Body of pancreas (tissue), 4 donors: Measurements from ENCODE around the gene ELF2. TPM values are rescaled to one million over a fixed set of nuclear protein-coding genes. Genes with fewer than 3 reads are reported as not detected.

ENCODE experiments used
- ATAC-seq: fragments of 150-250 bp; one replicate; pipeline ENCODE4 v1.9.1; 2016
- DNase-seq, 4 donors: peaks; one replicate each; pipeline ENCODE4 v3.0.0-alpha.2; 2019
- H3K27ac ChIP-seq, 4 donors: fragments of 200-600 bp; sonication (generic); 1 replicate in 3 of 4; 2 replicates in 1 of 4; pipeline versions ENCODE4 v1.5.1 to v1.6.1; 2016 to 2019; ENCODE audit warnings: mild to moderate bottlenecking in 1 of 4, mixed read lengths in 1 of 4, moderate library complexity in 1 of 4
- H3K27me3 ChIP-seq, 2 donors: fragments of 200-600 bp; sonication (generic); one replicate each; pipeline ENCODE4 v1.6.0; 2016; ENCODE audit warnings: mild to moderate bottlenecking in 1 of 2
- H3K36me3 ChIP-seq, 2 donors: fragments of 200-600 bp; sonication (generic); replicated peaks in 1 of 2; 2 replicates each; pipeline ENCODE4 v1.5.1; 2016; ENCODE audit warnings: low read depth in 2 of 2; ENCODE audit not compliant: insufficient read depth in 1 of 2
- H3K4me1 ChIP-seq: fragments of 200-600 bp; sonication (generic); one replicate; pipeline ENCODE4 v1.6.0; 2016
- H3K4me3 ChIP-seq, 2 donors: fragments of 200-600 bp; sonication (generic); 1 replicate in 1 of 2; 2 replicates in 1 of 2; pipeline ENCODE4 v1.5.1; 2016 to 2019
- H3K9me3 ChIP-seq, 3 donors: fragments of 200-600 bp; sonication (generic); 1 replicate in 2 of 3; 2 replicates in 1 of 3; pipeline ENCODE4 v1.5.1; 2016
- POLR2A ChIP-seq, 3 donors: fragments of 450-650 bp; IDR thresholded peaks; one replicate each; pipeline ENCODE4 v1.6.1; 2016; ENCODE audit warnings: antibody characterized with exemption in 3 of 3, mild to moderate bottlenecking in 2 of 3
- WGBS, 2 donors: methylation state at CpG; one replicate each; pipeline ENCODE4 v1.1.5; 2017; 5-methylcytosine and 5-hydroxymethylcytosine counted together
- intact Hi-C: fragments of 100-400 bp; cut with DNase I; formaldehyde crosslinking; loops from one replicate; pipeline ENCODE4 v1.15.1; 2023
- total RNA-seq, 2 donors: library from RNA; depleted of rRNA; stranded (reverse); fragments of >200 nt; gene quantifications; one replicate each; pipeline ENCODE4 v1.1.0, GENCODE V29; 2016
- TF ChIP-seq, protein P1 (sequence below), 7 experiments: fragments of 450-650 bp in 4 of 7; fragments of 200-600 bp in 3 of 7; sonication (generic) in 3 of 7; IDR thresholded peaks; one replicate each; pipeline ENCODE4 v1.5.1; 2016 to 2019; ENCODE audit warnings: antibody characterized with exemption in 7 of 7

Gene ELF2
- total RNA-seq, 2 donors from 2014 or later: 25.4 to 42.5 TPM

DNA sequence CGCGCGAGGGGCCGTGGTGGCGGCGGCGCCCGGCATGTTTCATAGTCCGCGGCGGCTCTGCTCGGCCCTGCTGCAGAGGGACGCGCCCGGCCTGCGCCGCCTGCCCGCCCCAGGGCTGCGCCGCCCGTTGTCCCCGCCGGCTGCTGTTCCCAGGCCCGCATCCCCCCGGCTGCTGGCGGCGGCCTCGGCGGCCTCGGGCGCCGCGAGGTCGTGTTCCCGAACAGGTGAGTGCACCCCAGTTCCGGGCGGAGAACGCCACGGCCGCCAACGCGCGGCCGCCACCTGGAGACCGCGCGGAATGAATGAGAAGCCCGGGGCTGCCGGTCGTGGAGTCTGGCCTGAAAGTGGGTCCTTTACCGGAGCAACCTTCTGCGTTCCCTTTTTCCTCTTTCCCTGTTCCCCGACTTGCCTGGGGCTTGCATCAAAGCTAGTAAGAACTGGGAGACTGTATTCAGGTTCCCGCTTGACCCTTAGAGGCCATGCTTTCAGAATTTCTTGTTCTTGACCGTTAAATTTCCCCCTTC is 161.0 kb downstream of the ELF2 start:
- no peaks in the 10 kb centered on the region for H3K27me3 ChIP-seq
- 0% methylated on average over 15 to 43 of the region's 55 CpGs for WGBS, 2 donors
- no peaks in the 10 kb centered on the region for H3K36me3 ChIP-seq
- TF ChIP-seq POLR2A (IDR thresholded peaks at IDR 0.05): no peak
- TF ChIP-seq, protein P1, sequence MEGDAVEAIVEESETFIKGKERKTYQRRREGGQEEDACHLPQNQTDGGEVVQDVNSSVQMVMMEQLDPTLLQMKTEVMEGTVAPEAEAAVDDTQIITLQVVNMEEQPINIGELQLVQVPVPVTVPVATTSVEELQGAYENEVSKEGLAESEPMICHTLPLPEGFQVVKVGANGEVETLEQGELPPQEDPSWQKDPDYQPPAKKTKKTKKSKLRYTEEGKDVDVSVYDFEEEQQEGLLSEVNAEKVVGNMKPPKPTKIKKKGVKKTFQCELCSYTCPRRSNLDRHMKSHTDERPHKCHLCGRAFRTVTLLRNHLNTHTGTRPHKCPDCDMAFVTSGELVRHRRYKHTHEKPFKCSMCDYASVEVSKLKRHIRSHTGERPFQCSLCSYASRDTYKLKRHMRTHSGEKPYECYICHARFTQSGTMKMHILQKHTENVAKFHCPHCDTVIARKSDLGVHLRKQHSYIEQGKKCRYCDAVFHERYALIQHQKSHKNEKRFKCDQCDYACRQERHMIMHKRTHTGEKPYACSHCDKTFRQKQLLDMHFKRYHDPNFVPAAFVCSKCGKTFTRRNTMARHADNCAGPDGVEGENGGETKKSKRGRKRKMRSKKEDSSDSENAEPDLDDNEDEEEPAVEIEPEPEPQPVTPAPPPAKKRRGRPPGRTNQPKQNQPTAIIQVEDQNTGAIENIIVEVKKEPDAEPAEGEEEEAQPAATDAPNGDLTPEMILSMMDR (IDR thresholded peaks at IDR 0.05): no peak
- peak overlapping the region; percentile 1 to 55 for H3K4me3 ChIP-seq
- peak; percentile 47 to 67 (median 54) for DNase-seq
- intact Hi-C loops: no loop called here
- peak overlapping the region; percentile 91 to 96 (median 92) for H3K27ac ChIP-seq
- peak; percentile 33 for ATAC-seq
- H3K4me1 ChIP-seq: peaks cover 47% of the 10 kb centered on the region
- no peaks in the 10 kb centered on the region for H3K9me3 ChIP-seq

DNA sequence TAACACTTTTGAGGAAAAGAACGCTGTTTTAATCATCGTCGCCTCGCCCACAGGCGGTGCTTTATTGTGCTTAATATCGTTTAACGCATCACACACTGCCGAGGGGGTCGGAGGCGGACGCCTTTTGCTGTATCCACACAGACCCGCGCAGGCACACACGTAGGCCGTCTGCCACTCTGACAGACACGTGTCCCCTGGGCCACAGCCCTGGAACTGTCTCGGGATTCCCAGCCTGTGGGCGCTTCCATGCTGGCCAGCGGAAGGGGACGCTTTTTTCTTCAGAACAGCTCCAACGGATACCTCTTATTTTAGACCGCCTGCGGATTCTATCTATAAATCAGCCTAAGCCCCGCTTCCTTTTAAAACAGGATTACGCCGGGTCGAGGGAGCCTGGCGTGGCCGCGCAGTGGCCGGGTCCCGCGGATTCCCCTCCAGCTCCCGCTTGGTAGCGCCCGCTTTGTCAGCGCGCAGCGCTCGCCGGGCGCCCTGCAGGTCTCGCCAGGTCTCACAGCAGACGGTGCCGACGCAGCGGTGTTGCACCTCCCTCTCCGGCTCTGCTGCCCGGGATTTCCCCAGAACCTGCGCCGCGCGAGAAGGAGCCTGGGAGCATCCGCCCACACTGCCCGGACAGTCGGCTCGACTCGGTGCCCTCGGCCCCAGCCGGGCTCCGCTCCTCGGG is 161.6 kb downstream of the ELF2 start, which contains the start of gene NOCT:
TSS of gene NOCT (plus strand) at position 513 of the 679 bp plus-strand sequence. CDS start 201 bp downstream, outside the sequence.
- TF ChIP-seq, protein P1 (IDR thresholded peaks at IDR 0.05): peak in 4 of 7 experiments; percentile 39 to 52 (median 44)
- TF ChIP-seq POLR2A (IDR thresholded peaks at IDR 0.05): peak; percentile 97
- H3K4me1 ChIP-seq: peaks cover 43% of the 10 kb centered on the region
- H3K27ac ChIP-seq: peak within 1 kb of the TSS; percentile 91 to 96 (median 92)
- 0% methylated on average over 20 to 58 of the region's 62 CpGs for WGBS, 2 donors
- H3K36me3 ChIP-seq: no peaks in the 10 kb centered on the region
- no peaks in the 10 kb centered on the region for H3K27me3 ChIP-seq
- intact Hi-C loops: no loop called here
- ATAC-seq: peak; percentile 93
- H3K9me3 ChIP-seq: no peaks in the 10 kb centered on the region
- DNase-seq: peak; percentile 91 to 94 (median 93)
- peak within 1 kb of the TSS; percentile 1 to 55 for H3K4me3 ChIP-seq

DNA sequence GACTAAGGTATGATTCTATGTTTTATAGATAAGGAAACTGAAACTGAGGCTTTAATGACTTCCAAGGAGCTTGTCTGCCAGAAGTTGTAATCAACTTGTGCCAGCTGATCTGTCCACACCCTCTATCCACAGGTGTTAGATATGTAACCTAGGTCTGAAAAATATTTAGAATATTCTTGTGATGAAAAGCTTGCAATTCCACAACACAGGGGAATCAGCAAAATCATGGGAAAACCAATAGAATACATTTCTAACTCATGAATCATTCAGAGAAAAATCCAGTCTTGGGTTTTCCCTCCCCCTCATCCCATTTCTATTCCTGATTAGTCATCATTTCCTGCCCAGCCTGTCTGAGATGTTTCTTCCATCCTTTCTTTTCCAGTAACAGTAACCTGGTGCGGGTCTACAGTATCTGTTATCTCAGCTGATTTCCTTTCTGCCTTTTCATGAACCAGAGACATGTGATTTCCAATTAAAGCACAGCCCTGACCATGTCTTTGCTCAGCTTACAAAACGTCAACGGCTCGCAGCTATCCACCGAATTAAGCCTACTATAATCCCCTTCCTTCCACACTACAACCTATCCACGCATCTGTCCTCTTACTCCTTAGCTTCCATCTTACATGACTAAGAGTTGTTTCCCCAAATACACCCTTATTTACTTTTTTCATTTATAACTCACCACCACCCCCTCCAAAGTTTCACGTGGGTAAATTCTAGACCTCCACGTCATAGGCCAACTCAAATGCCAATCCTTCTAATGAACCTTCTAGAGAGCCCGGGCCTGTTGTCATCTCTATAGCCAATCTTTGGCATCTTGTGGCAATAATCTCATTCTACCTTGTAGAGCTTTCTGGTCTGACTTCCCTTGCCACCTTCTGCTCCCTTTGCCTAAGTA is 162.4 kb downstream of the ELF2 start:
- H3K27me3 ChIP-seq: no peaks in the 10 kb centered on the region
- no peak for TF ChIP-seq POLR2A (IDR thresholded peaks at IDR 0.05)
- TF ChIP-seq, protein P1 (IDR thresholded peaks at IDR 0.05): no peak
- no peaks in the 10 kb centered on the region for H3K36me3 ChIP-seq
- no peaks in the 10 kb centered on the region for H3K9me3 ChIP-seq
- peaks cover 35% of the 10 kb centered on the region for H3K4me1 ChIP-seq
- no peak overlapping the region for H3K4me3 ChIP-seq
- peak; percentile 36 for ATAC-seq
- DNase-seq: peak; percentile 15 to 37 (median 28)
- H3K27ac ChIP-seq: peak overlapping the region; percentile 91 to 96 (median 92)
- WGBS, 2 donors: 43 to 48% methylated on average over 9 of the region's 9 CpGs
- intact Hi-C loops: no loop called here

DNA sequence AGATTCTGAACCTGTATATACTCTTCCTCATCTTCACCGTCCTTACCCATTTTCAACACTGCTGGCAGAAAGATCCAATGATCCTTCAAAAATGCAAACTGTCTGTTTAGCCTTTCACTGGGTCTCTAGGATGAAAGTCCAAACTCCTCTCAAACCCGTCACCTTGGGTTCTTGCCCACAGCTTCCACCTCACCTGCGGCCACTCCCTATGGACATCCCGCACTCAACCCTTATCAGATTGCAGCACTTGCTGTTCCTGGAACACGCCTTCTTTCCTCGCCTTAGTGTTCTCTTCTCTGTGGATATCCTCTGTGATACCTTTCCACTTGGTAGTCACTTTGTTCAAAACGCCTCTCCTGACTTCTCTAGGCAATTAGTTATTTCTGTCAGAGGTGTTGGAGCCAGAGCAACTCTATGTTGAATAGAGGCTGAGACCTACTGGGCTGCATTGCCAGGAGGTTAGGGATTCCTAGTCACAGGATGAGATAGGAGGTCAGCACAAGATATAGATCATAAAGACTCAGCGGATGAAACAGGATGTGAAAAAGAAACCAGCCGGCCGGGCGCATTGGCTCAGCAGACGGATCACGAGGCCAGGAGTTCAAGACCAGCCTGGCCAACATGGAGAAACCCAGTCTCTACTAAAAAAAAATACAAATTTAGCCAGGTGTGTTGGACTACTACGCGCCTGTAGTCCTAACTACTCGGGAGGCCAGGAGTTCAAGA is 165.6 kb downstream of the ELF2 start:
- intact Hi-C loops: no loop called here
- Histone ChIP-seq H3K4me3 (no peak overlapping the region), H3K27ac (no peak overlapping the region), H3K9me3 (no peaks in the 10 kb centered on the region), H3K36me3 (no peaks in the 10 kb centered on the region), H3K27me3 (no peaks in the 10 kb centered on the region), H3K4me1 (peaks cover 14% of the 10 kb centered on the region)
- no peak for ATAC-seq
- no peak for DNase-seq
- TF ChIP-seq, protein P1 (IDR thresholded peaks at IDR 0.05): no peak
- no peak for TF ChIP-seq POLR2A (IDR thresholded peaks at IDR 0.05)
- 82 to 87% methylated on average over 16 of the region's 16 CpGs for WGBS, 2 donors
